K562 (cell line): ENCODE data around the gene E2F3. TPM values are rescaled to one million over a fixed set of nuclear protein-coding genes. Genes with fewer than 3 reads are reported as not detected.

Experiments used
- ARID2 ChIP-seq: fragments of 450-650 bp; IDR thresholded peaks from 2 replicates; pipeline ENCODE4 v1.6.1; 2017; ENCODE audit warnings: antibody characterized with exemption, mild to moderate bottlenecking
- ATF1 ChIP-seq, 2 experiments: fragments of 450-650 bp in 1 of 2; IDR thresholded peaks; 2 replicates each; pipeline ENCODE4 v1.6.1; 2016; ENCODE audit warnings: missing compliant biosample characterization in 1 of 2, missing genetic modification characterization in 1 of 2
- BACH1 ChIP-seq: fragments of 200-800 bp; sonication (Bioruptor generic); IDR thresholded peaks from 2 replicates; pipeline ENCODE4 v1.6.1; 2016; ENCODE audit warnings: missing genetic modification characterization, missing compliant biosample characterization
- EGR1 ChIP-seq: fragments of 450-650 bp; conservative IDR thresholded peaks from 2 replicates; pipeline ENCODE4 v1.6.1; 2017; ENCODE audit warnings: mild to moderate bottlenecking
- ELF2 ChIP-seq: fragments of 250-450 bp; sonication (Bioruptor Pico); IDR thresholded peaks from 2 replicates; pipeline ENCODE4 v1.5.0; 2021; ENCODE audit warnings: mild to moderate bottlenecking
- FOSL1 ChIP-seq: fragments of 200-800 bp; sonication (Bioruptor generic); conservative IDR thresholded peaks from 2 replicates; pipeline ENCODE4 v1.6.1; 2016; ENCODE audit warnings: missing genetic modification characterization, missing compliant biosample characterization
- MAX ChIP-seq: sonication (generic); formaldehyde crosslinking; IDR thresholded peaks from 2 replicates; pipeline ENCODE4 v1.9.0; 2022; ENCODE audit warnings: mild to moderate bottlenecking, missing genetic modification reagents
- MEIS2 ChIP-seq: fragments of 450-650 bp; IDR thresholded peaks from 2 replicates; pipeline ENCODE4 v1.6.1; 2014; ENCODE audit warnings: mild to moderate bottlenecking; ENCODE audit not compliant: partially characterized antibody
- MIER1 ChIP-seq: fragments of 450-650 bp; IDR thresholded peaks from 2 replicates; pipeline ENCODE4 v1.6.1; 2016; ENCODE audit warnings: antibody characterized with exemption, mild to moderate bottlenecking, low read depth
- NCOR1 ChIP-seq: fragments of 450-650 bp; IDR thresholded peaks from 2 replicates; pipeline ENCODE4 v1.6.1; 2016; ENCODE audit warnings: mild to moderate bottlenecking, moderate library complexity
- NR2C2 ChIP-seq, 2 experiments: fragments of 200-800 bp in 1 of 2; sonication (Bioruptor generic) in 1 of 2; sonication (generic) in 1 of 2; formaldehyde crosslinking in 1 of 2; IDR thresholded peaks; 2 replicates each; pipeline versions ENCODE4 v1.6.1 to v1.8.0; 2016 to 2022; ENCODE audit warnings: mild to moderate bottlenecking in 1 of 2, missing compliant biosample characterization in 1 of 2, missing genetic modification characterization in 1 of 2, missing genetic modification reagents in 1 of 2
- PBX2 ChIP-seq, 2 experiments: IDR thresholded peaks in 1 of 2; conservative IDR thresholded peaks in 1 of 2; 2 replicates each; pipeline ENCODE4 v1.6.1; 2016; ENCODE audit warnings: low read depth in 2 of 2, mild to moderate bottlenecking in 1 of 2, missing compliant biosample characterization in 1 of 2, missing genetic modification characterization in 1 of 2, moderate library complexity in 1 of 2
- SAFB ChIP-seq: fragments of 200-400 bp; formaldehyde crosslinking; IDR thresholded peaks from 2 replicates; pipeline ENCODE4 v1.6.1; 2017; ENCODE audit warnings: low read depth, low read length, borderline replicate concordance
- THRB ChIP-seq: fragments of 450-650 bp; formaldehyde crosslinking; conservative IDR thresholded peaks from 2 replicates; pipeline ENCODE4 v1.4.0; 2022; ENCODE audit warnings: mild to moderate bottlenecking, missing genetic modification characterization
- UBTF ChIP-seq, 2 experiments: IDR thresholded peaks; 2 replicates each; pipeline ENCODE4 v1.6.1; 2012; ENCODE audit warnings: improper control_type of control experiment in 2 of 2, low read depth in 2 of 2, low read length in 2 of 2, borderline replicate concordance in 1 of 2
- ZSCAN32 ChIP-seq: fragments of 450-650 bp; formaldehyde crosslinking; IDR thresholded peaks from 2 replicates; pipeline ENCODE4 v1.4.0; 2020; ENCODE audit warnings: mild to moderate bottlenecking, moderate library complexity
- polyA plus RNA-seq, 8 experiments: library from polyadenylated mRNA; depleted of rRNA in 4 of 8; stranded (reverse) in 5 of 8; unstranded in 3 of 8; fragments of >200 nt; fragmentation: Nextera tagmentation in 2 of 8; fragmentation: Illumina TruSeq in 1 of 8; extraction: Ambion mirVana in 2 of 8; extraction: Trizol in 1 of 8; gene quantifications; 2 replicates each; pipeline versions ENCODE4 v1.2.1 to v1.2.3, GENCODE V29; 2011 to 2014; ENCODE audit warnings: inconsistent platforms in 1 of 8, missing spikeins in 1 of 8
- total RNA-seq, 7 experiments: library from RNA; depleted of rRNA in 6 of 7; stranded (reverse); fragments of >200 nt in 6 of 7; fragmentation: Illumina TruSeq in 2 of 7; extraction: Trizol in 2 of 7; gene quantifications; 2 replicates each; pipeline versions ENCODE4 v1.2.1 to v1.2.3, GENCODE V29; 2011 to 2021; ENCODE audit warnings: low replicate concordance in 1 of 7

Gene E2F3
- total and polyA plus RNA-seq, 9 of the 15 experiments (the other 6 are each of a cell fraction or from before 2014, with no cell fraction given), result 11.1 to 44.7 (median 27.2) TPM

GRCh38 chr6:20403766-20404640 lies 2.3 kb downstream of the E2F3 start (continued):
- TF ChIP-seq PBX2 (CRISPR knock-in tag; IDR thresholded peaks at IDR 0.05; ENCODE audit: low read depth) (no peak), PBX2 (tag; conservative IDR thresholded peaks at IDR 0.05; ENCODE audit: low read depth) (peak; percentile 34), FOSL1 (peak; percentile 75), ARID2 (0 out of 2 replicates have a peak, but pooled peaks have one; percentile 10), ELF2 (CRISPR knock-in tag) (peak; percentile 30; the same call in 1 of the 2 replicates), ATF1 (CRISPR knock-in tag; IDR thresholded peaks at IDR 0.05) (no peak), ATF1 (tag; IDR thresholded peaks at IDR 0.05) (peak; percentile 55; the same call in 1 of the 2 replicates), THRB (CRISPR knock-in tag) (peak; percentile 60; the same call in 1 of the 2 replicates), EGR1 (peak; percentile 98), MEIS2 (peak; percentile 38), SAFB (no peak), MIER1 (0 out of 2 replicates have a peak, but pooled peaks have one; percentile 11), MAX (CRISPR knock-in tag) (peak; percentile 41), NCOR1 (peak; percentile 45), NR2C2 (CRISPR knock-in tag; IDR thresholded peaks at IDR 0.05) (peak; percentile 14; the same call in 1 of the 2 replicates), NR2C2 (tag; IDR thresholded peaks at IDR 0.05) (peak; percentile 40), ZSCAN32 (CRISPR knock-in tag) (0 out of 2 replicates have a peak, but pooled peaks have one; percentile 36), BACH1 (peak; percentile 36; the same call in 1 of the 2 replicates), UBTF (IDR thresholded peaks at IDR 0.05; ENCODE audit: borderline replicate concordance in 1 of 2, low read depth in 2 of 2, low read length in 2 of 2) (0 out of 4 replicates have a peak, but pooled peaks have one; percentile 47 to 48)
